WTC11 (cell line): Measurements from ENCODE around the gene BCL11A. TPM values are rescaled to one million over a fixed set of nuclear protein-coding genes. Genes with fewer than 3 reads are reported as not detected.

ENCODE experiments used
- ATAC-seq: fragments of 200-7000 bp; cut with Tn5 transposase; 2 replicates; pipeline ENCODE4 v1.10.0; 2021; ENCODE audit warnings: mild to moderate bottlenecking, moderate library complexity
- CTCF ChIA-PET: fragments of 300-600 bp; sonication (Branson Sonifier 250); formaldehyde crosslinking; loops from one replicate; lab custom pipeline; 2021; ENCODE audit warnings: antibody characterized with exemption; lab: Charles Lee
- POLR2A ChIA-PET: fragments of 350-600 bp; sonication (Branson Sonifier 250); formaldehyde crosslinking; loops from one replicate; lab custom pipeline; 2021; ENCODE audit warnings: antibody characterized with exemption; lab: Charles Lee
- DNase-seq: peaks from one replicate; pipeline ENCODE4 v3.0.0; 2021; ENCODE audit warnings: low spot score
- H3K27ac Mint-ChIP-seq: 2 replicates; pipeline ENCODE4 v1.8.0; 2021; ENCODE audit warnings: mixed read lengths
- H3K27me3 Mint-ChIP-seq: 2 replicates; pipeline ENCODE4 v1.8.0; 2021; ENCODE audit warnings: low read depth, mild to moderate bottlenecking, moderate library complexity, mixed read lengths
- H3K36me3 Mint-ChIP-seq: 2 replicates; pipeline ENCODE4 v1.8.0; 2021; ENCODE audit warnings: mixed read lengths
- H3K4me1 Mint-ChIP-seq: 2 replicates; pipeline ENCODE4 v1.8.0; 2022; ENCODE audit warnings: mixed read lengths
- H3K4me3 Mint-ChIP-seq: 2 replicates; pipeline ENCODE4 v1.8.0; 2021; ENCODE audit warnings: mild to moderate bottlenecking, moderate library complexity, mixed read lengths
- H3K9me3 Mint-ChIP-seq: 2 replicates; pipeline ENCODE4 v1.8.0; 2021; ENCODE audit warnings: mixed read lengths
- ELF4 ChIP-seq: sonication (generic); formaldehyde crosslinking; IDR thresholded peaks from 2 replicates; pipeline ENCODE4 v1.8.1; 2022; ENCODE audit warnings: low read depth, mild to moderate bottlenecking, moderate library complexity, missing genetic modification reagents
- FOXJ3 ChIP-seq: sonication (generic); formaldehyde crosslinking; IDR thresholded peaks from 2 replicates; pipeline ENCODE4 v1.9.0; 2021; ENCODE audit warnings: missing genetic modification reagents, mild to moderate bottlenecking, borderline replicate concordance
- JUN ChIP-seq: sonication (generic); formaldehyde crosslinking; IDR thresholded peaks from 2 replicates; pipeline ENCODE4 v1.8.0; 2023; ENCODE audit warnings: mild to moderate bottlenecking, missing genetic modification reagents
- SP1 ChIP-seq: sonication (generic); formaldehyde crosslinking; conservative IDR thresholded peaks from 2 replicates; pipeline ENCODE4 v1.8.1; 2022; ENCODE audit warnings: missing genetic modification reagents
- TCF7 ChIP-seq: sonication (generic); formaldehyde crosslinking; IDR thresholded peaks from 2 replicates; pipeline ENCODE4 v1.8.0; 2022; ENCODE audit warnings: mild to moderate bottlenecking, low read depth, missing genetic modification reagents, moderate library complexity
- ZBTB21 ChIP-seq: sonication (generic); formaldehyde crosslinking; IDR thresholded peaks from 2 replicates; pipeline ENCODE4 v1.8.1; 2023; ENCODE audit warnings: mild to moderate bottlenecking, missing genetic modification reagents, borderline replicate concordance
- total RNA-seq: library from RNA; stranded (reverse); gene quantifications from 3 replicates; pipeline ENCODE4 v1.2.3, GENCODE V29; 2021
- TF ChIP-seq, protein P1 (sequence below): sonication (generic); formaldehyde crosslinking; IDR thresholded peaks from 2 replicates; pipeline ENCODE4 v1.8.0; 2023; ENCODE audit warnings: missing genetic modification reagents, mild to moderate bottlenecking, borderline replicate concordance
- TF ChIP-seq, protein P2 (sequence below): sonication (generic); formaldehyde crosslinking; IDR thresholded peaks from 2 replicates; pipeline ENCODE4 v1.8.0; 2022; ENCODE audit warnings: mild to moderate bottlenecking, missing genetic modification reagents
- TF ChIP-seq, protein P3 (sequence below): fragments of 250-450 bp; sonication (Bioruptor Pico); IDR thresholded peaks from 2 replicates; pipeline ENCODE4 v1.8.0; 2021; ENCODE audit warnings: mild to moderate bottlenecking

BCL11A gene
- total RNA-seq, 1 experiment from 2014 or later: 53.2 TPM

DNA sequence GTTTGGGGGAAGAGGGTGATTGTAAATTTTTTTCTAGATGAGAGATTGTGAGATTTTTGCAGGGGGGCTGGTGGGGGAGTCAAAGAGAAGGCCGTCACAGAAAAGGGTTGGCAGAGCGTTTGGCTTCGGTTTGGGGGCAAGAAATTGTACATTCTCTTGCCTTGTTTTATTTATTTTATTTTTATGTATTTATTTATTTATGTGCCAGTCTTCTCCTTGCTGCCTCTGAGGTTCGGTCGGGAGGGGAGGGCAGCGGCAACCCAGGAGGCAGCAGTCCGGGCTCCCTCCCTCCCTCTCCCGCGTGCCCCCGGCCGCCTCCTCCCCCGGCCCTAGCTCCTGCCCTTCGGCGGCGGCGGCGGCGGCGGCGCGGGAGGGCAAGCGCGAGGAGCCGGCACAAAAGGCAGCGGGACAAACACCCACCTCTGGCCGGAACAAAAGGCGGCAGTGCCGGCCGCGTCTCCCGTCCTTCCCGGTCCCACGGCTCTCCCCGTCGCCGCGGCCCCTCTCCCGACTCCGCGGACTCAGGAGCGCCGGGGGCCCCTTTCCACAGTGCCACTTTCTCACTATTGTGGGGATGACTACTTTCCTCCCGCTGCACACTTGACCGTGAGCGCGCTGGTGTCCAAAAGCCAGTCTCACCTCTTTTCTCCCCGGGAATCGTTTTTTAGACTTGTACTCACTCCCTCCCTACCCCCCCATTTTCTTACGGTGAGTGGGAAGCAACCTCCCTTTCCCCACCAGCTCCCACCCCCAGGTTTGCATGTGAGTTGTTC, 1.2 kb downstream of the BCL11A start (continued):
- TF ChIP-seq, protein P1, sequence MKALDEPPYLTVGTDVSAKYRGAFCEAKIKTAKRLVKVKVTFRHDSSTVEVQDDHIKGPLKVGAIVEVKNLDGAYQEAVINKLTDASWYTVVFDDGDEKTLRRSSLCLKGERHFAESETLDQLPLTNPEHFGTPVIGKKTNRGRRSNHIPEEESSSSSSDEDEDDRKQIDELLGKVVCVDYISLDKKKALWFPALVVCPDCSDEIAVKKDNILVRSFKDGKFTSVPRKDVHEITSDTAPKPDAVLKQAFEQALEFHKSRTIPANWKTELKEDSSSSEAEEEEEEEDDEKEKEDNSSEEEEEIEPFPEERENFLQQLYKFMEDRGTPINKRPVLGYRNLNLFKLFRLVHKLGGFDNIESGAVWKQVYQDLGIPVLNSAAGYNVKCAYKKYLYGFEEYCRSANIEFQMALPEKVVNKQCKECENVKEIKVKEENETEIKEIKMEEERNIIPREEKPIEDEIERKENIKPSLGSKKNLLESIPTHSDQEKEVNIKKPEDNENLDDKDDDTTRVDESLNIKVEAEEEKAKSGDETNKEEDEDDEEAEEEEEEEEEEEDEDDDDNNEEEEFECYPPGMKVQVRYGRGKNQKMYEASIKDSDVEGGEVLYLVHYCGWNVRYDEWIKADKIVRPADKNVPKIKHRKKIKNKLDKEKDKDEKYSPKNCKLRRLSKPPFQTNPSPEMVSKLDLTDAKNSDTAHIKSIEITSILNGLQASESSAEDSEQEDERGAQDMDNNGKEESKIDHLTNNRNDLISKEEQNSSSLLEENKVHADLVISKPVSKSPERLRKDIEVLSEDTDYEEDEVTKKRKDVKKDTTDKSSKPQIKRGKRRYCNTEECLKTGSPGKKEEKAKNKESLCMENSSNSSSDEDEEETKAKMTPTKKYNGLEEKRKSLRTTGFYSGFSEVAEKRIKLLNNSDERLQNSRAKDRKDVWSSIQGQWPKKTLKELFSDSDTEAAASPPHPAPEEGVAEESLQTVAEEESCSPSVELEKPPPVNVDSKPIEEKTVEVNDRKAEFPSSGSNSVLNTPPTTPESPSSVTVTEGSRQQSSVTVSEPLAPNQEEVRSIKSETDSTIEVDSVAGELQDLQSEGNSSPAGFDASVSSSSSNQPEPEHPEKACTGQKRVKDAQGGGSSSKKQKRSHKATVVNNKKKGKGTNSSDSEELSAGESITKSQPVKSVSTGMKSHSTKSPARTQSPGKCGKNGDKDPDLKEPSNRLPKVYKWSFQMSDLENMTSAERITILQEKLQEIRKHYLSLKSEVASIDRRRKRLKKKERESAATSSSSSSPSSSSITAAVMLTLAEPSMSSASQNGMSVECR (CRISPR knock-in tag): 0 out of 2 replicates have a peak, but pooled peaks have one; percentile 79
- TF ChIP-seq, protein P2, sequence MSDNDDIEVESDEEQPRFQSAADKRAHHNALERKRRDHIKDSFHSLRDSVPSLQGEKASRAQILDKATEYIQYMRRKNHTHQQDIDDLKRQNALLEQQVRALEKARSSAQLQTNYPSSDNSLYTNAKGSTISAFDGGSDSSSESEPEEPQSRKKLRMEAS: peak; percentile 33; the same call in 1 of the 2 replicates
- TF ChIP-seq FOXJ3 (CRISPR knock-in tag) (no peak), JUN (CRISPR knock-in tag) (0 out of 2 replicates have a peak, but pooled peaks have one; percentile 14), TCF7 (no peak)
- TF ChIP-seq, protein P3, sequence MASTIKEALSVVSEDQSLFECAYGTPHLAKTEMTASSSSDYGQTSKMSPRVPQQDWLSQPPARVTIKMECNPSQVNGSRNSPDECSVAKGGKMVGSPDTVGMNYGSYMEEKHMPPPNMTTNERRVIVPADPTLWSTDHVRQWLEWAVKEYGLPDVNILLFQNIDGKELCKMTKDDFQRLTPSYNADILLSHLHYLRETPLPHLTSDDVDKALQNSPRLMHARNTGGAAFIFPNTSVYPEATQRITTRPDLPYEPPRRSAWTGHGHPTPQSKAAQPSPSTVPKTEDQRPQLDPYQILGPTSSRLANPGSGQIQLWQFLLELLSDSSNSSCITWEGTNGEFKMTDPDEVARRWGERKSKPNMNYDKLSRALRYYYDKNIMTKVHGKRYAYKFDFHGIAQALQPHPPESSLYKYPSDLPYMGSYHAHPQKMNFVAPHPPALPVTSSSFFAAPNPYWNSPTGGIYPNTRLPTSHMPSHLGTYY (CRISPR knock-in tag): no peak
- TF ChIP-seq, all 79 proteins: peak for 7

DNA sequence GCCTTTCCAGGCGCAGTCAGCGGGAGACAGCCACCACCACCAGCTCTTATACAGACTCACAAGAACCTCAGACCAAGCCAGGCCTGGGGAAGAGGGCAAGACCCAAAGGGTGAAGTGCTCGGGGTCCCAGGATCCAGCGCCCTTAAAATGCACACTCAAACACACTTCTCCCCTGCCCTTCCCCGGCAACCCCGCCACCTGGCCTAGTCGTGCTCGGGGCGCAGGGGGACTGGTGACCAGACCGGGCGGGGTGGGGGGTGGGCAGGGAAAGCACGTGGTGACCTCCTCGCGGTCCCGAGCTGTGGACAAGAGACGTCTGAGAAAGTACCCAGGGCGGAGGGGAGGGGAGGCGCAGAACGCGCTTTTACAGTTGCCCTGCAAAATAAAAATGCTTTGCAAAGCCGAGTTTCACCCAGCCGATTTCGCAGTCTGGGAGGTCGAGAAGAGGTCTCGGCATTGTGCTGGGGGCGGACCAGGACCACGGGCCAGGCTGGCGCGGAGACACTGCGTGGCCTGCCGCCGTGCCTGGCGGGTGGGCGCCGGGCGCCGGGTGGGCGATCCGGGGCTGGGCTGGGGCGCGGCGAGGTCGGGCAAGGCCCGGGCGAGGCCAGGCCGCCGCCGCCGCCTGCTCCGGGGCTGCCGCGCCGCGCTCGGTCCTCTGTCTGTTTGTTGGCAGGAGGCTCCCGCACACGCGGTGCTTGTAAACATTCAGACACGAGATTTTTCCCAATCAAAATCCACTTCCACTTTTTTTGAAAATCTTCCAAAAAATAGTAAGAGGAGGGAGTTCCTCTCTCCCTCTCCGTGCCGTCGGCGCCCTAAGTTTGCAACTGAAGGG, 2.0 kb downstream of the BCL11A start:
- H3K36me3 Mint-ChIP-seq: peaks cover under 1% of the 10 kb centered on the region; the same call in 1 of the 2 replicates
- H3K4me1 Mint-ChIP-seq: peaks cover 28% of the 10 kb centered on the region
- DNase-seq: peak; percentile 33
- ATAC-seq: no peak
- H3K27ac Mint-ChIP-seq: peak overlapping the region; percentile 85
- peak overlapping the region; percentile 91 for H3K4me3 Mint-ChIP-seq
- POLR2A ChIA-PET: interaction anchor here (1.2 to 1.6 kb wide), 3 partner anchors 43 to 249 kb away, joined by 3 to 5 read pairs (median 4); no protein-coding TSS in a partner anchor
- CTCF ChIA-PET: interaction anchor here (0.6 to 3.5 kb wide), 10 partner anchors 9 to 254 kb away, joined by 3 to 27 read pairs (median 9); no protein-coding TSS in a partner anchor
- H3K9me3 Mint-ChIP-seq: no peaks in the 10 kb centered on the region
- TF ChIP-seq ELF4 (CRISPR knock-in tag): no peak
- TF ChIP-seq, protein P2: peak; percentile 17; the same call in 1 of the 2 replicates
- H3K27me3 Mint-ChIP-seq: no peaks in the 10 kb centered on the region

DNA sequence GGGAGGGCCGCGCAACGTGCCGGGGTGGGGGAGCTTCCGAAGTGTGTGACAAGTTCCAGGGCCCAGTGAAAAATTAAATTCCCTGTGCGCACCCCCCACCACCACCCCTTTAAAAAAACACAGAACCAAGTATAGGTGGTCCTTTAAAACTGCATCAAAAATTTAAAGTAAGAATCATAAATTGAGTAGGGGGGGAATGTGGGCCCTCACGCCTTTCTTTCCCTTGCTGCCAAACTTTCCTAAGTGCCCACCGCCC, 2.5 kb downstream of the BCL11A start:
- TF ChIP-seq ZBTB21 (CRISPR knock-in tag) (no peak), SP1 (CRISPR knock-in tag) (0 out of 2 replicates have a peak, but pooled peaks have one; percentile 4)
- DNase-seq (no peak), ATAC-seq (no peak)
- H3K27me3 Mint-ChIP-seq: no peaks in the 10 kb centered on the region
- ChIA-PET POLR2A (interaction anchor here (1.2 to 1.6 kb wide), 3 partner anchors 42 to 248 kb away, joined by 3 to 5 read pairs (median 4); no protein-coding TSS in a partner anchor), CTCF (interaction anchor here (0.6 to 3.5 kb wide), 16 partner anchors 9 to 254 kb away, joined by 3 to 27 read pairs (median 9); no protein-coding TSS in a partner anchor)
- no peaks in the 10 kb centered on the region for H3K9me3 Mint-ChIP-seq
- peaks cover 34% of the 10 kb centered on the region for H3K4me1 Mint-ChIP-seq
- H3K27ac Mint-ChIP-seq: peak overlapping the region; percentile 76; the same call in 1 of the 2 replicates
- H3K4me3 Mint-ChIP-seq: peak overlapping the region; percentile 91
- peaks cover 6% of the 10 kb centered on the region for H3K36me3 Mint-ChIP-seq
